ENCODE results near the gene CFAP300. TPM values are rescaled to one million over a fixed set of nuclear protein-coding genes. Genes with fewer than 3 reads are reported as not detected.

CFAP300 gene
- total and polyA plus RNA-seq, 5 donors from 2014 or later, result not detected

GRCh38 chr11:102079625-102080024 is 32.4 kb downstream of the CFAP300 start:
- H3K27ac Mint-ChIP-seq, result no peak overlapping the region
- H3K4me1 ChIP-seq (ENCODE audit: control insufficient read depth, insufficient read depth, low read length, poor library complexity, severe bottlenecking), result no peaks in the 10 kb centered on the region
- no peaks in the 10 kb centered on the region for H3K4me1 Mint-ChIP-seq
- H3K36me3 ChIP-seq (ENCODE audit: control insufficient read depth, insufficient read depth, low read length), result no peaks in the 10 kb centered on the region
- H3K9me3 ChIP-seq (ENCODE audit: control insufficient read depth in 2 of 2, low read length in 2 of 2), result no peaks in the 10 kb centered on the region
- DNase-seq, result no peak
- H3K36me3 Mint-ChIP-seq, result no peaks in the 10 kb centered on the region
- H3K9me3 Mint-ChIP-seq, result peaks cover 0 to 5% (median 0%) of the 10 kb centered on the region in 7 donors
- no peaks in the 10 kb centered on the region for H3K27me3 ChIP-seq (ENCODE audit: control insufficient read depth, insufficient read depth, low read length)
- no peak overlapping the region for H3K4me3 Mint-ChIP-seq
- no peak overlapping the region for H3K27ac ChIP-seq (ENCODE audit: insufficient read depth, low read length, poor library complexity, severe bottlenecking)
- no peak for ATAC-seq (ENCODE audit: low read depth in 2 of 2)
- no peaks in the 10 kb centered on the region for H3K27me3 Mint-ChIP-seq
- no peak overlapping the region for H3K4me3 ChIP-seq (ENCODE audit: low read depth, low read length)

- Mint-ChIP-seq H3K27ac (no peak overlapping the region), H3K4me3 (no peak overlapping the region), H3K9me3 (peaks cover 0 to 5% (median 0%) of the 10 kb centered on the region in 7 donors), H3K36me3 (no peaks in the 10 kb centered on the region), H3K27me3 (peaks cover 5% of the 10 kb centered on the region), H3K4me1 (no peaks in the 10 kb centered on the region)
- Histone ChIP-seq H3K4me3 (ENCODE audit: low read depth, low read length) (no peak overlapping the region), H3K9me3 (ENCODE audit: control insufficient read depth in 2 of 2, low read length in 2 of 2) (no peaks in the 10 kb centered on the region), H3K27me3 (ENCODE audit: control insufficient read depth, insufficient read depth, low read length) (no peaks in the 10 kb centered on the region), H3K4me1 (ENCODE audit: control insufficient read depth, insufficient read depth, low read length, poor library complexity, severe bottlenecking) (no peaks in the 10 kb centered on the region), H3K27ac (ENCODE audit: insufficient read depth, low read length, poor library complexity, severe bottlenecking) (no peak overlapping the region), H3K36me3 (ENCODE audit: control insufficient read depth, insufficient read depth, low read length) (no peaks in the 10 kb centered on the region)
- DNase-seq (no peak), ATAC-seq (ENCODE audit: low read depth in 2 of 2) (no peak)
These were observed 34.1 kb downstream of the CFAP300 start for GRCh38 chr11:102081313-102081712.

- no peak overlapping the region for H3K27ac ChIP-seq (ENCODE audit: insufficient read depth, low read length, poor library complexity, severe bottlenecking)
- H3K4me1 Mint-ChIP-seq, result no peaks in the 10 kb centered on the region
- H3K4me3 Mint-ChIP-seq, result no peak overlapping the region
- no peaks in the 10 kb centered on the region for H3K36me3 Mint-ChIP-seq
- no peaks in the 10 kb centered on the region for H3K27me3 ChIP-seq (ENCODE audit: control insufficient read depth, insufficient read depth, low read length)
- H3K27ac Mint-ChIP-seq, result no peak overlapping the region
- DNase-seq (no peak), ATAC-seq (ENCODE audit: low read depth in 2 of 2) (no peak)
- no peak overlapping the region for H3K4me3 ChIP-seq (ENCODE audit: low read depth, low read length)
- H3K9me3 ChIP-seq (ENCODE audit: control insufficient read depth in 2 of 2, low read length in 2 of 2), result no peaks in the 10 kb centered on the region
- no peaks in the 10 kb centered on the region for H3K4me1 ChIP-seq (ENCODE audit: control insufficient read depth, insufficient read depth, low read length, poor library complexity, severe bottlenecking)
- H3K27me3 Mint-ChIP-seq, result peaks cover 5% of the 10 kb centered on the region
- H3K36me3 ChIP-seq (ENCODE audit: control insufficient read depth, insufficient read depth, low read length), result no peaks in the 10 kb centered on the region
- no peaks in the 10 kb centered on the region for H3K9me3 Mint-ChIP-seq
These were observed 38.8 kb downstream of the CFAP300 start for GRCh38 chr11:102085864-102086551.

- ATAC-seq (ENCODE audit: low read depth in 2 of 2), result no peak
- Histone ChIP-seq H3K36me3 (ENCODE audit: control insufficient read depth, insufficient read depth, low read length) (no peaks in the 10 kb centered on the region), H3K9me3 (ENCODE audit: control insufficient read depth in 2 of 2, low read length in 2 of 2) (no peaks in the 10 kb centered on the region), H3K4me3 (ENCODE audit: low read depth, low read length) (no peak overlapping the region), H3K4me1 (ENCODE audit: control insufficient read depth, insufficient read depth, low read length, poor library complexity, severe bottlenecking) (no peaks in the 10 kb centered on the region), H3K27ac (ENCODE audit: insufficient read depth, low read length, poor library complexity, severe bottlenecking) (no peak overlapping the region), H3K27me3 (ENCODE audit: control insufficient read depth, insufficient read depth, low read length) (no peaks in the 10 kb centered on the region)
- Mint-ChIP-seq H3K4me3 (no peak overlapping the region), H3K4me1 (no peaks in the 10 kb centered on the region), H3K27ac (no peak overlapping the region), H3K27me3 (peaks cover 5% of the 10 kb centered on the region), H3K9me3 (peaks cover 0 to 3% (median 0%) of the 10 kb centered on the region in 7 donors), H3K36me3 (no peaks in the 10 kb centered on the region)
- no peak for DNase-seq
These were observed 49.9 kb downstream of the CFAP300 start for GRCh38 chr11:102097186-102097585.

- H3K36me3 ChIP-seq (ENCODE audit: control insufficient read depth, insufficient read depth, low read length), result no peaks in the 10 kb centered on the region
- ATAC-seq (ENCODE audit: low read depth in 2 of 2), result no peak
- Mint-ChIP-seq H3K36me3 (no peaks in the 10 kb centered on the region), H3K4me3 (no peak overlapping the region), H3K9me3 (peaks cover 0 to 3% (median 0%) of the 10 kb centered on the region in 7 donors), H3K4me1 (no peaks in the 10 kb centered on the region), H3K27me3 (peaks cover 7% of the 10 kb centered on the region), H3K27ac (no peak overlapping the region)
- H3K9me3 ChIP-seq (ENCODE audit: control insufficient read depth in 2 of 2, low read length in 2 of 2), result no peaks in the 10 kb centered on the region
- no peaks in the 10 kb centered on the region for H3K4me1 ChIP-seq (ENCODE audit: control insufficient read depth, insufficient read depth, low read length, poor library complexity, severe bottlenecking)
- H3K27ac ChIP-seq (ENCODE audit: insufficient read depth, low read length, poor library complexity, severe bottlenecking), result no peak overlapping the region
- no peaks in the 10 kb centered on the region for H3K27me3 ChIP-seq (ENCODE audit: control insufficient read depth, insufficient read depth, low read length)
- no peak overlapping the region for H3K4me3 ChIP-seq (ENCODE audit: low read depth, low read length)
- DNase-seq, result no peak
These were observed 52.5 kb downstream of the CFAP300 start for GRCh38 chr11:102099755-102100154.

- Histone ChIP-seq H3K4me1 (ENCODE audit: control insufficient read depth, insufficient read depth, low read length, poor library complexity, severe bottlenecking) (peaks cover 14% of the 10 kb centered on the region), H3K4me3 (ENCODE audit: low read depth, low read length) (no peak overlapping the region), H3K27ac (ENCODE audit: insufficient read depth, low read length, poor library complexity, severe bottlenecking) (no peak overlapping the region), H3K27me3 (ENCODE audit: control insufficient read depth, insufficient read depth, low read length) (peaks cover 30% of the 10 kb centered on the region), H3K36me3 (ENCODE audit: control insufficient read depth, insufficient read depth, low read length) (no peaks in the 10 kb centered on the region), H3K9me3 (ENCODE audit: control insufficient read depth in 2 of 2, low read length in 2 of 2) (peaks cover 0 to 2% of the 10 kb centered on the region in 2 experiments)
- H3K27ac Mint-ChIP-seq, result no peak overlapping the region
- H3K36me3 Mint-ChIP-seq, result no peaks in the 10 kb centered on the region
- H3K27me3 Mint-ChIP-seq, result peaks cover 59% of the 10 kb centered on the region
- peaks cover 0 to 2% (median 0%) of the 10 kb centered on the region in 7 donors for H3K9me3 Mint-ChIP-seq
- no peak for ATAC-seq (ENCODE audit: low read depth in 2 of 2)
- H3K4me1 Mint-ChIP-seq, result peaks cover 0 to 23% (median 12%) of the 10 kb centered on the region in 4 donors
- H3K4me3 Mint-ChIP-seq, result peak overlapping the region; percentile 89 to 94 (median 91)
- DNase-seq, result no peak
These were observed 61.6 kb downstream of the CFAP300 start for GRCh38 chr11:102108734-102109440.

- Mint-ChIP-seq H3K9me3 (peaks cover 0 to 2% (median 0%) of the 10 kb centered on the region in 7 donors), H3K4me1 (peaks cover 0 to 23% (median 12%) of the 10 kb centered on the region in 4 donors), H3K4me3 (peak within 1 kb of the TSS; percentile 90 to 97 (median 93)), H3K27ac (peak within 1 kb of the TSS in 1 of 3 donors; percentile 69), H3K36me3 (no peaks in the 10 kb centered on the region), H3K27me3 (peaks cover 64% of the 10 kb centered on the region)
- ATAC-seq (ENCODE audit: low read depth in 2 of 2) (peak; percentile 59 to 68), DNase-seq (peak; percentile 27 to 77 (median 55))
- Histone ChIP-seq H3K4me3 (ENCODE audit: low read depth, low read length) (peak within 1 kb of the TSS; percentile 48), H3K36me3 (ENCODE audit: control insufficient read depth, insufficient read depth, low read length) (no peaks in the 10 kb centered on the region), H3K27ac (ENCODE audit: insufficient read depth, low read length, poor library complexity, severe bottlenecking) (no peak within 1 kb of the TSS), H3K4me1 (ENCODE audit: control insufficient read depth, insufficient read depth, low read length, poor library complexity, severe bottlenecking) (peaks cover 14% of the 10 kb centered on the region), H3K27me3 (ENCODE audit: control insufficient read depth, insufficient read depth, low read length) (peaks cover 35% of the 10 kb centered on the region), H3K9me3 (ENCODE audit: control insufficient read depth in 2 of 2, low read length in 2 of 2) (peaks cover 0 to 2% of the 10 kb centered on the region in 2 experiments)
These were observed 62.9 kb downstream of the CFAP300 start, which contains the start of gene YAP1 for GRCh38 chr11:102109896-102110760. TSS of gene YAP1 (plus strand) at chr11:102110447. CDS start at chr11:102110849, 402 bp downstream.

Measured in CD4-positive, CD25-positive, alpha-beta regulatory T cell (primary cell).